Measurements from ENCODE around the gene TMEM184B.

GRCh38 chr22:38289583-38290082 lies 16.8 kb upstream of the TMEM184B start:
- TF ChIP-seq EP300 (IDR thresholded peaks at IDR 0.05; ENCODE audit: low read depth) (no peak), CTCF (IDR thresholded peaks at IDR 0.05) (no peak), POLR2A (IDR thresholded peaks at IDR 0.05) (no peak), POLR2AphosphoS5 (IDR thresholded peaks at IDR 0.05) (no peak)
